HFFc6 (cell line): ENCODE data around the gene ZNF862. TPM values are rescaled to one million over a fixed set of nuclear protein-coding genes. Genes with fewer than 3 reads are reported as not detected.

Experiments
- total RNA-seq, 6 experiments: library from RNA; stranded (reverse); fragmentation: NEBNext Ultra II Directional; extraction: Animal tissue kit (Norgen Biotek cat#: 25700); gene quantifications; 2 replicates in 1 of 6; 3 replicates in 5 of 6; pipeline ENCODE4 v1.2.3, GENCODE V29; 2021

Gene ZNF862
- total RNA-seq, 6 experiments from 2014 or later = 5.2 to 8.2 (median 6.9) TPM

Other genes with a start within 250 kb of the ZNF862 start
- 1 to 10 TPM in 3 of 6 experiments, under 1 TPM in 3; 0.68 to 1.7 (median 1.0) TPM for gene ZNF467, start 64.8 kb upstream of the ZNF862 start, total RNA-seq
- gene ATP6V0E2, start 35.6 kb downstream of the ZNF862 start, total RNA-seq = 10 to 100 TPM; 40.9 to 54.8 (median 48.0) TPM